ENCODE data around the gene SLC13A3. TPM values are rescaled to one million over a fixed set of nuclear protein-coding genes. Genes with fewer than 3 reads are reported as not detected.

SLC13A3 gene
- total RNA-seq, 1 donor from 2014 or later = not detected

DNA sequence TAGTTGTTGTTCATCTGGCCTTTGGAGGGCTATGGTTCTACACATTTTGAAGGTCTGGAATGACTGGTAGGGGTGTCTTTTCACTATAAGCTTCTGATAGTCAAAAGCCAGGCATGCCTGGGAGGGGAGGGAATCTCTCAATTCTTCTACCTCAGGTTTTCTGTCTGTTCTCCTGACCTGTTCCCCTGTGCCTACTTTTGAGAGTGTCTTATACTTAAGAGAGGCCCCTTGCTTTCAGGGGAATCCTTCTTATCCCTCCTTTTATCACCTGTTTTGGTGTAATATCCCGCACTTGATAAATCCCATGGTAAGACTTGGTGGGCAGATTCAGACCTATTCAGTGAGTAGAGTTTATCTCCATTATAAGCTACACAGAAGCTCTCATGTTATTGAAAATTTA is 10.4 kb upstream of the SLC13A3 start:
- Mint-ChIP-seq H3K4me3 (ENCODE audit: low read depth) (no peak overlapping the region), H3K27me3 (ENCODE audit: low read depth) (peaks cover 12% of the 10 kb centered on the region), H3K4me1 (ENCODE audit: low read depth) (no peaks in the 10 kb centered on the region), H3K9me3 (no peaks in the 10 kb centered on the region), H3K27ac (no peak overlapping the region), H3K36me3 (ENCODE audit: low read depth) (no peaks in the 10 kb centered on the region)
- no peak for DNase-seq (ENCODE audit: low spot score)
- intact Hi-C loops (cut with micrococcal nuclease) = no loop called here

DNA sequence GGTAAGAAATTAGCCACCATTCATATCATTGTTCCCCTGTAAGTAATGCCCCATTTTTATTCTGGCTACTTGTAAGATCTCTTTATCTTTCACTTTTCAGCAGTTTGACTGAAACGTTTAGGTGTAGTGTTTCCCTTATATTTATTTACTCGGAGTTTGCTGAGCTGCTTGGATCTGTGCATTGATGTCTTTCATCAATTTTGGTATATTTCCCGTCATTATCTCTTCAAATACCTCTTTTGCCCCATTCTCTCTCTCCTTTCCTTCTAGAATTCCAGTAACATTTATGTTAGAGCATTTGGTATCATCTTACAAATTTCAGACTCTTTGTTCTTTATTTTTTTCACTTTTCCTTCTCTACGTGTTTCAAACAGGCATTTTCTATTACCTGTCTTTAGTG is 9.2 kb upstream of the SLC13A3 start:
- no peaks in the 10 kb centered on the region for H3K36me3 Mint-ChIP-seq (ENCODE audit: low read depth)
- H3K9me3 Mint-ChIP-seq = no peaks in the 10 kb centered on the region
- peaks cover 12% of the 10 kb centered on the region for H3K27me3 Mint-ChIP-seq (ENCODE audit: low read depth)
- H3K27ac Mint-ChIP-seq = no peak overlapping the region
- intact Hi-C loops (cut with micrococcal nuclease) = no loop called here
- no peak overlapping the region for H3K4me3 Mint-ChIP-seq (ENCODE audit: low read depth)
- H3K4me1 Mint-ChIP-seq (ENCODE audit: low read depth) = no peaks in the 10 kb centered on the region
- DNase-seq (ENCODE audit: low spot score) = no peak

DNA sequence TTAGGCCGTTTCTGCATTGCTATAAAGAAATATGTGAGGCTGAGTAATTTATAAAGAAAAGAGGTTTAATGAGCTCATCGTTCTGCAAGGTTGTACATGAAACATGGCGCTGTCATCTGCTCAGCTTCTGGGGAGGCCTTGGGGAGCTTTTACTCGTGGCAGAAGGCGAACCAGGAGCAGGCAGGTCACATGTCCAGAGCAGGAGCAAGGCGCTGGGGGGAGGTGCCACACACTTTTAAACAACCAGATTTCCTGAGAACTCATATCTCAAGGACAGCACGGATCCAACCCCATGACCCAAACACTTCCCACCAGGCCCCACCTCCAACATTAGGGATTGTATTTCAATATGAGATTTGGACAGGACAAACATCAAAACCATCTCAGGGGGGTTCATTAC is 6.4 kb upstream of the SLC13A3 start:
- intact Hi-C loops (cut with micrococcal nuclease) = no loop called here
- no peaks in the 10 kb centered on the region for H3K36me3 Mint-ChIP-seq (ENCODE audit: low read depth)

DNA sequence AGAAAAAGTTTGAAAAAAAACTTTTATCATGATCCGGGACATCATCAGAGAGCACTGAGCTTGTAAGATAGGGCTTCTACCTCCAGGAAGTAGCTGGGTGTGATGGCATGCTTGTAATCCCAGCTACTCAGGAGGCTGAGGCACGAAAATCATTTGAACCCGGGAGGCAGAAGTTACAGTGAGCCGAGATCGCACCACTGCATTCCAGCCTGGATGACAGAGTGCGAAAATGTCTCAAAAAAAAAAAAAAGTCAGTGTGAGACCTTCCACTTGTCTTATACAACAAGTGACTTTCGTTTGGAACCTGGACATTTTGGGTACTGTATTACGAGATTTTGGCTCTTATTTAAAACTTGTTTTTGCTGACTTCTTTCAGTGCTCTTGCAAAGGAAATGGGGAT is 5.9 kb upstream of the SLC13A3 start:
- Mint-ChIP-seq H3K4me1 (ENCODE audit: low read depth) (no peaks in the 10 kb centered on the region), H3K27me3 (ENCODE audit: low read depth) (peaks cover 20% of the 10 kb centered on the region), H3K36me3 (ENCODE audit: low read depth) (no peaks in the 10 kb centered on the region), H3K4me3 (ENCODE audit: low read depth) (no peak overlapping the region), H3K27ac (no peak overlapping the region), H3K9me3 (no peaks in the 10 kb centered on the region)
- no peak for DNase-seq (ENCODE audit: low spot score)
- intact Hi-C loops (cut with micrococcal nuclease) = no loop called here

More for the DNA sequence above, 6.4 kb upstream of the SLC13A3 start:
- H3K27ac Mint-ChIP-seq = no peak overlapping the region
- H3K4me1 Mint-ChIP-seq (ENCODE audit: low read depth) = no peaks in the 10 kb centered on the region
- H3K4me3 Mint-ChIP-seq (ENCODE audit: low read depth) = no peak overlapping the region
- no peak for DNase-seq (ENCODE audit: low spot score)
- no peaks in the 10 kb centered on the region for H3K9me3 Mint-ChIP-seq
- H3K27me3 Mint-ChIP-seq (ENCODE audit: low read depth) = peaks cover 18% of the 10 kb centered on the region

DNA sequence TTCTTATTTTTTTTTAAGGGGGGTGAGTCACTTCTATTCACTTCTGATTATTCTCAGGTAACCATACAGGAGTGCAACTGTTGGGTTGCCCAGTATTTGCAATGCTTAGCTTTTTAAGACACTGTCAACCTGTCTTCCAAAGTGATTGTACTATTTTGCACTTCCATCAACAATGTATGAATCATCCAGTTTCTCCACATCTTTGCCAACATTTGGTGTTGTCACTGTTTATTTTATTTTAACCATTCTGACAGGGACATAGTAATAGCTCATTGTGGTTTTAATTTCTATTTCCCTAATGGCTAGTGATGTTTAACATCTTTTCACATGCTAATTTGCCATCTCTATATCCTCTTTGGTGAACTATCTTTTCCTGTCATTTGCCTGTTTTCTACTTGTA is 1.4 kb upstream of the SLC13A3 start:
- H3K36me3 Mint-ChIP-seq (ENCODE audit: low read depth) = no peaks in the 10 kb centered on the region
- no peak overlapping the region for H3K4me3 Mint-ChIP-seq (ENCODE audit: low read depth)
- intact Hi-C loops (cut with micrococcal nuclease) = no loop called here
- no peak overlapping the region for H3K27ac Mint-ChIP-seq
- H3K4me1 Mint-ChIP-seq (ENCODE audit: low read depth) = no peaks in the 10 kb centered on the region
- H3K9me3 Mint-ChIP-seq = no peaks in the 10 kb centered on the region
- no peak for DNase-seq (ENCODE audit: low spot score)
- peaks cover 43% of the 10 kb centered on the region for H3K27me3 Mint-ChIP-seq (ENCODE audit: low read depth)

DNA sequence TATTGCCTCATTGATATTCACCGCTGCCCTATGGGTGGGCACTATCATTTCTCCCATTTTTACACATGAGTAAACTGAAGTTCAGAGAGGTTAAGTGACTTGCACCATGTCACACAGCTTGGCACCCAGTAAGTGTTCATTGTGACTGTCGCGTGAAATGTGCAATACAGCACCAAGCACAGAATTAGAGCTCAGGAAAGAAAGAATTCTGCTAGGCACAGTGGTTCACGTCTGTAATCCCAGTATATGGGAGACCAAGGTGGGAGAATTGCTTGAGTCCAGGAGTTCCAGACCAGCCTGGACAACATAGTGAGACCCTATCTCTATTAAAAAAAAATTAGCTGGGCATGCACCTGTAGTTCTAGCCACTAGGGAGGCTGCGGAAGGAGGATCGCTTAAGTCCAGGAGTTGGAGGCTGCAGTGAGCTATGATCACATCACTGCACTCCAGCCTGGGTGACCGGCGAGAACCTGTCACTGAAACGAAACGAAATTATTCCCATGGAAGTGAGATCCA is 626 bp downstream of the SLC13A3 start:
- no peak overlapping the region for H3K27ac Mint-ChIP-seq
- no peaks in the 10 kb centered on the region for H3K9me3 Mint-ChIP-seq
- H3K4me3 Mint-ChIP-seq (ENCODE audit: low read depth) = no peak overlapping the region
- intact Hi-C loops (cut with micrococcal nuclease) = no loop called here
- peaks cover 51% of the 10 kb centered on the region for H3K27me3 Mint-ChIP-seq (ENCODE audit: low read depth)
- H3K4me1 Mint-ChIP-seq (ENCODE audit: low read depth) = no peaks in the 10 kb centered on the region
- no peaks in the 10 kb centered on the region for H3K36me3 Mint-ChIP-seq (ENCODE audit: low read depth)
- DNase-seq (ENCODE audit: low spot score) = no peak

DNA sequence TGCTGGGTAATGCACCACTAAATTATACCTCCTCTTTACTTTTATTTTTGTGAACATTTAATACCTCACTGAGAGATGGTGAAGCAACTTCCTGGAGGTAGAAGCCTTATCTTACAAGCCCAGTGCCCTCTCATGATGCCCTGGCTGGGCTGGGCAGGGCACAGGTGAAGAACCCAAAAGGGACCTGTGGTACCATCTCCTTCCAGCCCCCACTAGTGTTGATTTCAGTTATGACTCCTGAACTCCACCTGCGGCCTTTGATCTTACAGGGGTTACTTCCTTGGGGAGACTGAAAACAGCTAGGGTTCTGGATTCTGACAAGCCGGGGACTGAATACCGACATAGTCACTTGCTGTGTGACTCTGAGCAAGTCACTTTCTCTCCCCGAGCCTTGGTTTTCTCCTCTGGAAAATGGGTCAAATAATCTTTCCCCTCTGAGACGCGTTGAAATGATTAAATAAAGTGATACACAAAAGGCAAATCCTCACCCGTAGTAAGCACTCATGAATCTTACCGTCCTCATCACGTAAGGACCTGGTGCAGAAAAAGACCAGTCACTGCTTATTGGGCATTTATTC is 1.2 kb downstream of the SLC13A3 start:
- H3K4me1 Mint-ChIP-seq (ENCODE audit: low read depth) = no peaks in the 10 kb centered on the region
- DNase-seq (ENCODE audit: low spot score) = no peak
- H3K36me3 Mint-ChIP-seq (ENCODE audit: low read depth) = no peaks in the 10 kb centered on the region
- no peak overlapping the region for H3K4me3 Mint-ChIP-seq (ENCODE audit: low read depth)
- H3K9me3 Mint-ChIP-seq = no peaks in the 10 kb centered on the region
- H3K27me3 Mint-ChIP-seq (ENCODE audit: low read depth) = peaks cover 51% of the 10 kb centered on the region
- intact Hi-C loops (cut with micrococcal nuclease) = no loop called here
- no peak overlapping the region for H3K27ac Mint-ChIP-seq

DNA sequence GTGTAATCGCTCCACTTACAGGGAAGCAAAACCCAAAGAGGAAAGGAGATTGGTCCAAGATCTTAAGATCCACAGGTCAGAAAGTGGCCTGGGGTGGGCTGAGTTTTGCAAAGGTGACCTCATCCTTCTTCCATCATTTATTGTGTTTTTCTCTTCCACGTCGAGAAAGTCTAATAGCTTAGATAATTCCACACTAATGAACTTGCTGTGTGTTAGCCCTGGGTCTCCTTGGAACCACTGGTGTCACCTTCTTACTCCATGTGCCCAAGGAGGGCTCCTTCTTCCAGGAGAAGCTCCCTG is 1.7 kb downstream of the SLC13A3 start:
- H3K9me3 Mint-ChIP-seq = no peaks in the 10 kb centered on the region
- H3K27ac Mint-ChIP-seq = no peak overlapping the region
- H3K27me3 Mint-ChIP-seq (ENCODE audit: low read depth) = peaks cover 51% of the 10 kb centered on the region
- no peaks in the 10 kb centered on the region for H3K36me3 Mint-ChIP-seq (ENCODE audit: low read depth)
- no peaks in the 10 kb centered on the region for H3K4me1 Mint-ChIP-seq (ENCODE audit: low read depth)
- DNase-seq (ENCODE audit: low spot score) = no peak
- no peak overlapping the region for H3K4me3 Mint-ChIP-seq (ENCODE audit: low read depth)
- intact Hi-C loops (cut with micrococcal nuclease) = no loop called here

DNA sequence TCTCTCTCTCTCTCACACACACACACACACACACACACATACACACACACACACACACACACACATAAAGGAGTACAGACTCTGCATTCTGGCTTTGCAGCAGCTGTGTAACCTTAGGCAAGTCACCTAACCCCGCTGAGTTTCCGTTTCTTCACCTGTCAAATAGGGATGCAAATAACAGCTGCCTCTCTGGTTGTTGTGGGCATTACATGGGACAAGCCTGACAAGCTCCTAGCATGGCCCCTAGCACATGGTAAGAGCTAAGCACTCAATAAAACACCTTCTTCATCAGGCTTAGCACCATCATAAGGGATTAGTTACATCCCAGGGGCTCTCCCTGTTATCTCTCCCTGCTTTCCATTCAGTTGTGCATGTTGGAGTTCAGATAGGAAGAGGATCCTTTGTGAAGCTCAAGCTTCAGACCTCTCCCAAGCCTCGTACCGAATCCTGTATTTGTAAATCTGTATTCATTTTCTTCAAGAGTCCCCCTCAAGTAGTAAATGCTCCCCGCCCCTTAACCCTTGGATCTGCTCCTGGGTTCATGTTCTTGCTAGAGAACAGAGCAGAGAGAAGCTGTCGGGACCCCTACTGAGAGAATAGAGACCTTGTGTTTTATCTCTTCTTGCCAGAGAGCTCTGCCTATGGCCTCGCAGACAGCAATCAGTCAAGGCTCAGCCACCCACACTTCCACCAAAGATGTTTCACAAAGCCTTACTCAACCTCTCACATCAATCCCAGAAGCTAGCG is 2.2 kb downstream of the SLC13A3 start:
- no peak overlapping the region for H3K27ac Mint-ChIP-seq
- peaks cover 51% of the 10 kb centered on the region for H3K27me3 Mint-ChIP-seq (ENCODE audit: low read depth)
- no peak for DNase-seq (ENCODE audit: low spot score)
- no peaks in the 10 kb centered on the region for H3K4me1 Mint-ChIP-seq (ENCODE audit: low read depth)
- intact Hi-C loops (cut with micrococcal nuclease) = no loop called here
- H3K36me3 Mint-ChIP-seq (ENCODE audit: low read depth) = no peaks in the 10 kb centered on the region
- H3K9me3 Mint-ChIP-seq = no peaks in the 10 kb centered on the region
- H3K4me3 Mint-ChIP-seq (ENCODE audit: low read depth) = no peak overlapping the region

DNA sequence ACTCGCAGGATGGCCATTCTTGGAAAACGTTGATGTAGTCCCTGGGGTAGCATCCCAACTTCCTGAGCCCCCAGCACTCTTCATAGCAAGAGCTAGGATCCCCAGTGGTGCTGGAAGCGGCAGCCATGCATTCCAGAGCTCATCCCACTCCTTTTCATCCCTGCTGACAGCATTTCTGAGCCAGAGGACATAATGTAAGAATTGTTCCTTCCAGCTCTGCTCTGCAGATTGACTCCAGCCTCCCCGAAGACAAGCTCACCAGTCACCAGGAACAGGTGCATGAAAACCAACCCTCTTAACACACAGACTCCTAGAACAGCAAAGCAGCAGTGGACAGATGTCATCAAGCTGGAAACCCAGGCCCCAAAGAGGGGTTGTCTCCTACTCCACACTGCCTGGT is 3.8 kb downstream of the SLC13A3 start:
- Mint-ChIP-seq H3K9me3 (no peaks in the 10 kb centered on the region), H3K27ac (no peak overlapping the region), H3K27me3 (ENCODE audit: low read depth) (peaks cover 41% of the 10 kb centered on the region), H3K36me3 (ENCODE audit: low read depth) (no peaks in the 10 kb centered on the region), H3K4me1 (ENCODE audit: low read depth) (no peaks in the 10 kb centered on the region), H3K4me3 (ENCODE audit: low read depth) (no peak overlapping the region)
- intact Hi-C loops (cut with micrococcal nuclease) = no loop called here
- no peak for DNase-seq (ENCODE audit: low spot score)

DNA sequence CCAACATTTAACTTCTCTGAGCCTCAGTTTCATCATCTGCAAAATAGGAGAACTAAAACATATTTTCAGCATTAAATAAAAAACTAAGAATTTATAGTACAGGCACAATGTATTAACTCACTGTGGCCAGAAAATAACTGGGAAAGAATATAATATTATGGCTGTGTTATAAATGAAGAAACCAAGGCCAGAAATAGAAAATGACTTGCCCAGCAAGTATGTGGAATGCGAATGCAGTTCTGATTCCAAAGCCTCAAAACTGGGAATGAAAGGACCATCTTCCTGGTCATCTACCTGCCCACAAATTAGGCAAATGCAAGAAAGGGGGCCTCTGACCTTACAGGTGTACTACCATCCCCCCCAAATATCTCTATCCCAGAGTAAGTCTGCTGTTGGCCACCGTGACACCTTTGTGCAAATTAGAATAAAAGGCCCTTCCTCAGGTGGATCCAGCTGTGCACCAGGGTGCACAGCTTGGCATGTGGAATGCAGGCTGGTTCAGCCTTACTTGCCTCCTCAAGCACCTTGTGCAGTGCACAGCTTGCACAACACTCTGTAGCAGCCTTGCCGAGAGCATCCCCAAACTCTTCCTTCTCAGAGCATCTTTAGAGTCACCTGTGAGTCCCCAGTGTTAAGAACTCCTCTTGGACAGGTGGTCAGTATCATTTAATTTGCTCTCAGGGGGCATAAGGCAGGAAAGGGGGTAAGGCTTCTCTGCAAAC is 4.4 kb downstream of the SLC13A3 start:
- intact Hi-C loops (cut with micrococcal nuclease) = no loop called here
- Mint-ChIP-seq H3K9me3 (no peaks in the 10 kb centered on the region), H3K36me3 (ENCODE audit: low read depth) (no peaks in the 10 kb centered on the region), H3K4me3 (ENCODE audit: low read depth) (no peak overlapping the region), H3K4me1 (ENCODE audit: low read depth) (no peaks in the 10 kb centered on the region), H3K27ac (no peak overlapping the region), H3K27me3 (ENCODE audit: low read depth) (peaks cover 38% of the 10 kb centered on the region)
- no peak for DNase-seq (ENCODE audit: low spot score)

DNA sequence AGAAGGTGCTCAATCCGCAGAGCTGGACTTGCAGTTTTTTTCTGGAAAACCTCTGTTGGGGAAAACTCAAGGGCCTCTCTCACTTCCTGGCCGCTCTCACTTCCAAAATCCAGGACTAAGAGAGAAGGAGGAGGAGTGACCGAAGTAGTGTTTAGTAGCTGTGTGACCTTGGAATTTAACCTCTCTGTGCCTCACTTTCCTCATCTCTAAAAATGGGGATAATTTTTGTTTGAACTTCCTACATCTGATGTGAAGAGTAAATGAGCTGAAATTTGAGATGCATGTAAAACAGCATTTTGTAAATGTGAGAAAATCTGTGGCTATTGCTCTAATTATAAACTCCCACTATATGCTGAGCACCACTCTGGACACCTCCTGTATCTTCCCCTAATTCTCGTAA is 5.1 kb downstream of the SLC13A3 start:
- Mint-ChIP-seq H3K4me1 (ENCODE audit: low read depth) (no peaks in the 10 kb centered on the region), H3K36me3 (ENCODE audit: low read depth) (no peaks in the 10 kb centered on the region), H3K27ac (no peak overlapping the region), H3K27me3 (ENCODE audit: low read depth) (peaks cover 34% of the 10 kb centered on the region), H3K9me3 (no peaks in the 10 kb centered on the region), H3K4me3 (ENCODE audit: low read depth) (no peak overlapping the region)
- intact Hi-C loops (cut with micrococcal nuclease) = no loop called here
- no peak for DNase-seq (ENCODE audit: low spot score)

DNA sequence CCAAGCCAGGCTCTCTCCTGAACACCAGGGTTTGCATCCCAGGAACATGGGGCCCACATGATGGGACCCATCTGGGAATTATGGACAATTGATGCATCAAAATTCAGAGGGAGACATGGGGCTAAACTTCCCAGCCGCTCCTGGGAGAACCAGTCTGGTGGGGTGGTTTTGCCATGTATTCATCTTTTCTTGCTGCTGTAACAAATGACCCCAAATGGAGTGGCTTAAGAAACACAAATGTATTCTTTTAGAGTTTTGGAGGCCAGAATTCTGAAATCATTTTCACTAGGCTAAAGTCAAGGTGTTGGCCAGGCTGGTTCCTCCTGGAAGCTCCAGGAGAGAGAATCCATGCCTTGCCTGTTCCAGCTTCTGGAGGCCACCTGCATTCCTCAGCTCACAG is 6.5 kb downstream of the SLC13A3 start:
- no peaks in the 10 kb centered on the region for H3K9me3 Mint-ChIP-seq
- no peak for DNase-seq (ENCODE audit: low spot score)
- H3K27ac Mint-ChIP-seq = no peak overlapping the region
- intact Hi-C loops (cut with micrococcal nuclease) = no loop called here
- no peaks in the 10 kb centered on the region for H3K36me3 Mint-ChIP-seq (ENCODE audit: low read depth)
- H3K27me3 Mint-ChIP-seq (ENCODE audit: low read depth) = peaks cover 21% of the 10 kb centered on the region
- H3K4me3 Mint-ChIP-seq (ENCODE audit: low read depth) = no peak overlapping the region
- H3K4me1 Mint-ChIP-seq (ENCODE audit: low read depth) = no peaks in the 10 kb centered on the region

All from activated T-helper 2 cell treated with anti-CD3 and anti-CD28 coated beads, Interferon-gamma antibody, Interleukin-2, Interleukin-4, amounts not matched to agents 10 μg/mL and 5 μg/mL and 100 μg/mL, durations not matched to agents 14 hours and 24 hours and 36 hours (primary cell).